ENCODE measurements around the gene ZPBP2.

GRCh38 chr17:39921323-39921722 is 53.3 kb downstream of the ZPBP2 start:
- no peak for TF ChIP-seq CTCF (IDR thresholded peaks at IDR 0.05)
- TF ChIP-seq EP300 (IDR thresholded peaks at IDR 0.05) = no peak

All from upper lobe of left lung (tissue), 4 donors.